HG03066 (cell line): ENCODE data around the gene KLHL36.
A peak's percentile ranks its signal among the peaks of the same experiment; 100 is the strongest.

Experiments
- ATAC-seq: cut with Tn5 transposase; IDR thresholded peaks from one replicate; pipeline ENCODE4 v1.9.1; 2021; ENCODE audit warnings: low read depth; ENCODE audit not compliant: unreplicated experiment

The KLHL36 gene

DNA sequence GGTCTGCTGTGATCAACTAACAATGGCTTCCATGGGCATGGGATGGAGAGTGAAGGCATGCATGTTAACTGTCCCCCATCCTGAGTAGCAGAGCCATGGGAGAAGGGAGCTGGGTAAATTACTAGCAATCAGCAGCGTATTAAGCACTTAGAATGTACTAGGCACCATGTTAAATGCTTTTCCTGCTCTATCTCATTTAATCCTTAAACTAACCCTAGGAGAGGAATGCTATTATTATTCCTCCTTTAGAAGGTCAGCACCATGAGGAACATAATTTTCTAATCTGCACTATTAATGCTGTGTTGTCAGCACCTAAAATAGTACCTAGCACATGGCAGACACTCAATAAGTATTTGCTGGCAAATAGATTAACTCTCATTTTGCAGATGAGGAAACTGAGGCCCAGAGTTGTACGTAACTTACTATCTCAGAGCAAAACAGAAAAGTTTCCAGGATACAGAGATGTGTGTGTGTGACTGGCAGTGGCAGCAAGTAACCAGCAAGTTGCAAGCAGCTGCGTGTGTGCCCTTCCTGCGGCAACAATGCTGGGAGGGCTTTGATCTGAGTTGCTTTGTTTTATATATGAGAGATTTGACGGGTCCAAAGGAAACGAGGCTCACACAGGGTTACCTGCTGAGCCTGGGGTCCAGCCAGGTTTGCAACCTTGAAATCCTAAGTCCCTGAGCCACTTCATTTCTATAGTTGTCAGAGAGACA lies 6.5 kb upstream of the KLHL36 start:
- ATAC-seq: no peak

GRCh38 chr16:84643180-84643583 lies 5.1 kb upstream of the KLHL36 start:
- ATAC-seq: no peak

DNA sequence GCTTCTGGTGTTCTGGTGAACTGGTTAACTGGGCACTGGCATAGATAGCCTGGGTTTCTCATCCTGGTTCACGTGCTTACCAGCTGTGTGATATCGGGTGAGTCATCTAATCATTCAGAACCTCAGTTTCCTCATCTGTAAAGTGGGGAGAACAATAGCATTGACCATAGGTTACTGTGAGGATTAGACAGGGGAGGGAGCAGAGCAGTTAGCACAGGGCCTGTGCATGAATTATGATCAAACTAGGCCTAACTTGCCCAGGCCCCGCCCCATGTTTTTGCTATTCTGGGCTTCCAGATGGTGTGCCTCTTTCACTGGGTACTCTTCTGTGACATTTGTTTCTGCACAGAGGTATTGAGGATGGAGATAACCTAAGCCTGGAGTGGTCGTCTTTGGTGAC lies 4.6 kb upstream of the KLHL36 start:
- no peak for ATAC-seq

- ATAC-seq: peak; percentile 60
Observed at GRCh38 chr16:84648595-84649510, 542 bp downstream of the KLHL36 start.

DNA sequence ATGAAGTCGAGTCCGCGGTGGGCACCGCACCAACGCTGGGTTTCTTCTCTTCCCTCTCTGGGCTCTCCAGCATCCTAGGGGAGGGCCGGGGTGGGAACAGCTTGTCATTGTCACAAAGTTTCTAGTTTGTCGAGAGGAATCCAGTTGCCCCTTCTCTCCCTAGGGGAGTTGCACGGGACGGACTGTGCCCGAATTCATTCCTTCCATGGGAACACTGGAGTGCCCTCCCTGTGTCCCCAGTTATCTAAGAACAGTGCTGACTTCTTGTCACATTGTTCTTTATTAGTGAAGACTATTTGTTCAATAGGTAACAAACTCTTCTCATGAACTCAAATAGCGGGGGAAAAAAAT lies 1.2 kb downstream of the KLHL36 start:
- no peak for ATAC-seq

- ATAC-seq: no peak
Observed at GRCh38 chr16:84650062-84650991, 2.0 kb downstream of the KLHL36 start.

DNA sequence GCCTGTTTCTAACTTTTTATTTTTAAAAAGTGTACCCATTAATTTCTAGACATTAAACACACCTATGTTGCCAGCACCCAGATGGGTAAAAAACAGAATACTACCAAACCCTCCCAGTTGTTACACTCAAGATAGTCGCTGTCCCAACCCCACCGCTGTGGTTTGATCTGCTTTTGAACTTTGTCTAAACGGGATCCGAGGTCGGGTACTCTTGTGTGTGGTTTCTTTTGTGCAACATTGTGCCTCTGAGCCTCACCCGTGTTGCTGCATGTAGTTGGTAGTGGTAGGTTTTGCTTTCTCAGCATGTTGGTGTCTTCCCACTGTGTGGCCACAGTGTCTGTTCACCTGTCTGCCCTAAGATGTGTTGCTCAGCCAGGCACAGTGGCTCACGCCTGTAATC lies 4.3 kb downstream of the KLHL36 start:
- no peak for ATAC-seq

- no peak for ATAC-seq
Observed at GRCh38 chr16:84654238-84654637, 5.9 kb downstream of the KLHL36 start.

GRCh38 chr16:84654998-84655397 lies 6.7 kb downstream of the KLHL36 start:
- no peak for ATAC-seq

- ATAC-seq: no peak
Observed at GRCh38 chr16:84656649-84657048, 8.3 kb downstream of the KLHL36 start.

DNA sequence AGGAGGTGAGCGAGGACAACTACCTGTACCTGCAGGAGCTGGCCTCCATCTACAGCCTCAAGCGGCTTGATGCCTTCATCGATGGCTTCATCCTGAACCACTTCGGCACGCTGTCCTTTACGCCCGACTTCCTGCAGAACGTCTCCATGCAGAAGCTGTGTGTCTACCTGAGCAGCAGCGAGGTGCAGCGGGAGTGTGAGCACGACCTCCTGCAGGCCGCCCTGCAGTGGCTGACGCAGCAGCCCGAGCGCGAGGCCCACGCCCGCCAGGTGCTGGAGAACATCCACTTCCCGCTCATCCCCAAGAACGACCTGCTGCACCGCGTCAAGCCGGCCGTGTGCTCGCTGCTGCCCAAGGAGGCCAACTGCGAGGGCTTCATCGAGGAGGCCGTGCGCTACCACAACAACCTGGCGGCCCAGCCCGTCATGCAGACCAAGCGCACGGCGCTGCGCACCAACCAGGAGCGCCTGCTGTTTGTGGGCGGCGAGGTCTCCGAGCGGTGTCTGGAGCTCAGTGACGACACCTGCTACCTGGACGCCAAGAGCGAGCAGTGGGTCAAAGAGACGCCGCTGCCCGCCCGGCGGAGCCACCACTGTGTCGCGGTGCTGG lies 9.0 kb downstream of the KLHL36 start:
- no peak for ATAC-seq

GRCh38 chr16:84658690-84659089 lies 10.4 kb downstream of the KLHL36 start:
- ATAC-seq: no peak

DNA sequence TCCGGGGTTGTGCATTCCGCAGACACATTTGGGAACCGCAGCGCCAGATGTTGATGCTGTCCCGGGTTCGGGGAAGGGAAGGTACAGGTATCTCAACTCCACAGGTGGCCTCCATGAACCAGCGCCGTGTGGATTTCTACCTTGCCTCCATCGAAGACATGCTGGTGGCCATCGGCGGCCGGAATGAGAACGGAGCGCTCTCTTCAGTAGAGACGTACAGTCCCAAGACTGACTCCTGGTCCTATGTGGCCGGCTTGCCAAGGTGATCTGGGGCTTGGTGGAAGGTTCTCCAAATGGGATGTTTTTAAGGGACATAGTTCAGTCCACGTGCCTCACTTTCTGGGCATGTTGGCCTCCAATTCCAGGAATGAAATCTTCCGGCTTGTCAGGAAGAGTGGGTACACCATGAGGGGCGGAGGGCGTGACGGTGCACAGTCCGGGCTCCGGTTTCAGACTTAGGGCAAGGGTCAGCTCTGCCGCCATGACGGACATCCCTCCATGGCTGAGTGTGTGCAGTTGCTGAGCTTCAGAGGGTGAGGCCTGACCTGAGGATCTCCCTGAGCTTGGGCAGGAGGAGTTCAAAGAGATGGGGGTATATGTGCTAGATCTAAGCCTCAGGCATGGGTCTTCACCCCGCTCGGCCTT lies 11.5 kb downstream of the KLHL36 start:
- ATAC-seq: no peak

- ATAC-seq: no peak
Observed at GRCh38 chr16:84660973-84661372, 12.7 kb downstream of the KLHL36 start.

GRCh38 chr16:84661418-84662060 lies 13.2 kb downstream of the KLHL36 start:
- no peak for ATAC-seq

GRCh38 chr16:84662471-84662870 lies 14.2 kb downstream of the KLHL36 start:
- ATAC-seq: no peak

DNA sequence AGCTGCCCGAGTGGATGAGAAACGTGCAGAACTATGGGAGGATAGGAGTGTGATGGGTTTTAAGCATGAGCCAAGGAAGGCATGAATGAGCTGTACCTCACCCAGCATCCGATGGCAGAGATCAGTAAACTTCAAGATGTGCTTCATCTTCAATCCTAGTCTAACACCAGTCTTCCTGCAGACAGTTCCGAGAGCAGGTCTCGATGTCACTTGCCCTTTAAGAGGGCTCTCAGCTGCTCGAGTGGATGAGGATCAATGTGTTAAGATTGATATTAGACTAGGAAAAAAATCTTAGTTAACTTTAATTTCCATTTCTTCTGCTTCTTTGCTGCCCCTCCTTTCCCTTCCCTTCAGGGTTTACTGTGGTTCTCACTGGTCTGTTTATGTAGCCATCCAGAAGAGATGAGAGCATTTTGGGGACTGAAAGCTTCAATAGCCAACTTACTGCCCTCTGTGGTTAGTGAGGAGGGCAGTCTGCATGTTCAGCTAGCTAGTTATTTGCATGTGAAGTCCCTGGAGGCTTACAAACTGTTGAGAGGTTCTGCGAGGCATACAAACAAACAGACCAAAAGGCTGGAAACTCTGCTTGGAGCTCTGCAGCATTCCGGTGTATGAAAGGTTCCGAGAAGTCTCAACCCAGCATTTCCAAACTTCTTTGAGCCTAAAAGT lies 15.3 kb downstream of the KLHL36 start:
- peak; percentile 87 for ATAC-seq

DNA sequence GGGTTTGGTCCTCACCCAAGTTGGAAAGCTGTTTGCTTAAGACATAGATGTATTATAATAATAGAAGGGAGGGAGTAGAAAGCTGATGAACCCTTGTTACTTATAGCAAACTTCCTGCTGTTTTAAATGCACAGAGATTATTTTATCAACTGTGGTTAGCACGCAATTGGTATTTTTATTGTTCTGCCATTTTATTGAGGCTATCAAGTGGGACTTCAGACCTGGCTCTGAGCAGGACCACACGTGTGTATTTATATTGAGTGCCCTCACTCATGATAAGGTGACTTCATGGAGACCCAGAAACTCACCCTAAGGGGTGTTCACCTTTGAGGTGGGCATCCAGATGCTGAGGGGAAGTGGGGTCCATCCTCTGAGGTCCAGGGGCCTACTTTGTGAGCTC lies 17.0 kb downstream of the KLHL36 start:
- no peak for ATAC-seq

DNA sequence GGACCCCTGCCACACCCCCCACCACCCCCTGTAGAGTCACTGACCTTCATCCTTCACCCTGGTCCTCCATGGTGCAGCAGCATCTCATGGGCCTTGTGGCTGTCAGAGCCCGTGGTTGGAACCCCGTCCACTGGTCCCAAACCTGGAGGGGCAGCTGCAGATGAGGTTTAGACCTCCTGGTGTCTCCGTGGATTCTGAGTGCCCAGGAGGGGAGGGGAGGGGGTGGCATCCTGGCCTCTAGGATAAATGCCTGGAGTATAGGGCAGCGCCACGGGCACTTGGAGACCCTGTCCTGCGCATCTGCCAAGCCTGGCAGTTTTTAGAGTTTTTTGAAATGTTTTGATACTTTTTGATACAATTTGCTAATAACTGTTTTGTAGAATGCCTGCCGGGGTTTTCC lies 17.5 kb downstream of the KLHL36 start:
- no peak for ATAC-seq
